HepG2 (cell line): ENCODE data around the gene TNFAIP8L3. TPM values are rescaled to one million over a fixed set of nuclear protein-coding genes. Genes with fewer than 3 reads are reported as not detected.

Experiments used
- BCL6 ChIP-seq: IDR thresholded peaks from 2 replicates; pipeline ENCODE4 v1.6.1; 2016; ENCODE audit warnings: missing genetic modification reagents, missing compliant biosample characterization
- CAMTA2 ChIP-seq: sonication (generic); formaldehyde crosslinking; IDR thresholded peaks from 2 replicates; pipeline ENCODE4 v1.4.0; 2020; ENCODE audit warnings: mild to moderate bottlenecking, missing genetic modification reagents, borderline replicate concordance
- CSRNP2 ChIP-seq: sonication (generic); formaldehyde crosslinking; conservative IDR thresholded peaks from 2 replicates; pipeline ENCODE4 v1.8.0; 2022; ENCODE audit warnings: low read depth, missing genetic modification reagents
- HDAC1 ChIP-seq: sonication (generic); formaldehyde crosslinking; IDR thresholded peaks from 2 replicates; pipeline ENCODE4 v1.5.1; 2020; ENCODE audit warnings: mild to moderate bottlenecking, missing genetic modification reagents
- HMG20A ChIP-seq: IDR thresholded peaks from 2 replicates; pipeline ENCODE4 v1.6.1; 2016; ENCODE audit warnings: borderline replicate concordance
- KAT8 ChIP-seq: IDR thresholded peaks from 2 replicates; pipeline ENCODE4 v1.6.1; 2016; ENCODE audit warnings: missing genetic modification reagents, missing compliant biosample characterization
- NCOR1 ChIP-seq: fragments of 200-600 bp; sonication (generic); IDR thresholded peaks from 2 replicates; pipeline ENCODE4 v1.7.0; 2017; ENCODE audit warnings: antibody characterized with exemption, low read length, borderline replicate concordance
- RXRB ChIP-seq: IDR thresholded peaks from 2 replicates; pipeline ENCODE4 v1.6.1; 2016; ENCODE audit warnings: borderline replicate concordance, missing genetic modification reagents, missing compliant biosample characterization
- SALL1 ChIP-seq: sonication (generic); formaldehyde crosslinking; IDR thresholded peaks from 2 replicates; pipeline ENCODE4 v1.8.0; 2022; ENCODE audit warnings: mild to moderate bottlenecking, missing genetic modification reagents
- SOX13 ChIP-seq, 3 experiments: fragments of 450-650 bp in 1 of 3; sonication (generic) in 1 of 3; formaldehyde crosslinking in 1 of 3; IDR thresholded peaks in 2 of 3; conservative IDR thresholded peaks in 1 of 3; 2 replicates each; pipeline versions ENCODE4 v1.5.0 to v1.6.1; 2016 to 2020; ENCODE audit warnings: antibody characterized with exemption in 1 of 3, mild to moderate bottlenecking in 1 of 3, missing compliant biosample characterization in 1 of 3, missing genetic modification reagents in 1 of 3, moderate library complexity in 1 of 3
- SOX5 ChIP-seq: IDR thresholded peaks from 2 replicates; pipeline ENCODE4 v1.6.1; 2016; ENCODE audit warnings: borderline replicate concordance
- TSC22D2 ChIP-seq: sonication (generic); formaldehyde crosslinking; IDR thresholded peaks from 2 replicates; pipeline ENCODE4 v1.5.1; 2020; ENCODE audit warnings: missing genetic modification reagents, mild to moderate bottlenecking, borderline replicate concordance
- XRCC5 ChIP-seq: fragments of 200-400 bp; formaldehyde crosslinking; optimal IDR thresholded peaks from 2 replicates; pipeline ENCODE3; 2017; ENCODE audit warnings: mild to moderate bottlenecking, low read length
- ZNF12 ChIP-seq: sonication (generic); formaldehyde crosslinking; IDR thresholded peaks from 2 replicates; pipeline ENCODE4 v1.5.0; 2020; ENCODE audit warnings: missing genetic modification reagents
- ZNF205 ChIP-seq: IDR thresholded peaks from 2 replicates; pipeline ENCODE4 v1.6.1; 2018; ENCODE audit warnings: missing biosample characterization, missing genetic modification reagents
- ZNF281 ChIP-seq: sonication (generic); formaldehyde crosslinking; IDR thresholded peaks from 2 replicates; pipeline ENCODE4 v1.4.0; 2020; ENCODE audit warnings: missing genetic modification reagents, borderline replicate concordance
- ZNF296 ChIP-seq: sonication (generic); formaldehyde crosslinking; conservative IDR thresholded peaks from 2 replicates; pipeline ENCODE4 v1.5.0; 2020; ENCODE audit warnings: mild to moderate bottlenecking, missing genetic modification reagents
- ZNF530 ChIP-seq: sonication (generic); formaldehyde crosslinking; IDR thresholded peaks from 2 replicates; pipeline ENCODE4 v1.5.0; 2020; ENCODE audit warnings: low read depth, mild to moderate bottlenecking, missing genetic modification reagents
- ZNF556 ChIP-seq: sonication (generic); formaldehyde crosslinking; IDR thresholded peaks from 2 replicates; pipeline ENCODE4 v1.4.0; 2020; ENCODE audit warnings: mild to moderate bottlenecking, missing genetic modification reagents, borderline replicate concordance
- ZNF558 ChIP-seq: sonication (generic); formaldehyde crosslinking; IDR thresholded peaks from 2 replicates; pipeline ENCODE4 v1.9.0; 2022; ENCODE audit warnings: mild to moderate bottlenecking, missing genetic modification reagents, borderline replicate concordance
- polyA plus RNA-seq, 8 experiments: library from polyadenylated mRNA; depleted of rRNA in 3 of 8; stranded (reverse) in 7 of 8; unstranded in 1 of 8; fragments of >200 nt; fragmentation: Illumina TruSeq in 4 of 8; extraction: Trizol in 4 of 8; gene quantifications; 2 replicates each; pipeline versions ENCODE4 v1.2.1 to v1.2.3, GENCODE V29; 2011 to 2016; ENCODE audit warnings: low read depth in 4 of 8, missing spikeins in 1 of 8, mixed read lengths in 1 of 8; ENCODE audit not compliant: insufficient read depth in 1 of 8
- total RNA-seq, 5 experiments: library from RNA; depleted of rRNA; stranded (reverse); fragments of >200 nt; fragmentation: Illumina TruSeq; extraction: Trizol; gene quantifications; 2 replicates each; pipeline ENCODE4 v1.2.3, GENCODE V29; 2016; ENCODE audit warnings: low read depth in 1 of 5
- TF ChIP-seq, protein P1 (sequence below): sonication (generic); formaldehyde crosslinking; IDR thresholded peaks from 2 replicates; pipeline ENCODE4 v1.5.0; 2020; ENCODE audit warnings: mild to moderate bottlenecking, missing genetic modification reagents, borderline replicate concordance

TNFAIP8L3 gene
- total and polyA plus RNA-seq, 2 of the 13 experiments (the other 11 are each of a cell fraction or from before 2014, with no cell fraction given) = 0.15 to 4.0 TPM

GRCh38 chr15:51046799-51047449 lies 47.8 kb downstream of the TNFAIP8L3 start (continued):
- TF ChIP-seq ZNF296 (CRISPR knock-in tag) = no peak
- peak; percentile 47; the same call in 1 of the 2 replicates for TF ChIP-seq BCL6 (CRISPR knock-in tag)
- TF ChIP-seq CSRNP2 (CRISPR knock-in tag) = no peak
- peak; percentile 79; the same call in 1 of the 2 replicates for TF ChIP-seq ZNF281 (CRISPR knock-in tag)
- no peak for TF ChIP-seq TSC22D2 (CRISPR knock-in tag)
- peak; percentile 49; the same call in 1 of the 2 replicates for TF ChIP-seq NCOR1
- TF ChIP-seq ZNF205 (CRISPR knock-in tag) = no peak
- TF ChIP-seq ZNF558 (CRISPR knock-in tag) = no peak
- peak; percentile 31; the same call in 1 of the 2 replicates for TF ChIP-seq ZNF556
- TF ChIP-seq XRCC5 = peak; percentile 70
- TF ChIP-seq ZNF12 = peak; percentile 21; the same call in 1 of the 2 replicates
- TF ChIP-seq, protein P1, sequence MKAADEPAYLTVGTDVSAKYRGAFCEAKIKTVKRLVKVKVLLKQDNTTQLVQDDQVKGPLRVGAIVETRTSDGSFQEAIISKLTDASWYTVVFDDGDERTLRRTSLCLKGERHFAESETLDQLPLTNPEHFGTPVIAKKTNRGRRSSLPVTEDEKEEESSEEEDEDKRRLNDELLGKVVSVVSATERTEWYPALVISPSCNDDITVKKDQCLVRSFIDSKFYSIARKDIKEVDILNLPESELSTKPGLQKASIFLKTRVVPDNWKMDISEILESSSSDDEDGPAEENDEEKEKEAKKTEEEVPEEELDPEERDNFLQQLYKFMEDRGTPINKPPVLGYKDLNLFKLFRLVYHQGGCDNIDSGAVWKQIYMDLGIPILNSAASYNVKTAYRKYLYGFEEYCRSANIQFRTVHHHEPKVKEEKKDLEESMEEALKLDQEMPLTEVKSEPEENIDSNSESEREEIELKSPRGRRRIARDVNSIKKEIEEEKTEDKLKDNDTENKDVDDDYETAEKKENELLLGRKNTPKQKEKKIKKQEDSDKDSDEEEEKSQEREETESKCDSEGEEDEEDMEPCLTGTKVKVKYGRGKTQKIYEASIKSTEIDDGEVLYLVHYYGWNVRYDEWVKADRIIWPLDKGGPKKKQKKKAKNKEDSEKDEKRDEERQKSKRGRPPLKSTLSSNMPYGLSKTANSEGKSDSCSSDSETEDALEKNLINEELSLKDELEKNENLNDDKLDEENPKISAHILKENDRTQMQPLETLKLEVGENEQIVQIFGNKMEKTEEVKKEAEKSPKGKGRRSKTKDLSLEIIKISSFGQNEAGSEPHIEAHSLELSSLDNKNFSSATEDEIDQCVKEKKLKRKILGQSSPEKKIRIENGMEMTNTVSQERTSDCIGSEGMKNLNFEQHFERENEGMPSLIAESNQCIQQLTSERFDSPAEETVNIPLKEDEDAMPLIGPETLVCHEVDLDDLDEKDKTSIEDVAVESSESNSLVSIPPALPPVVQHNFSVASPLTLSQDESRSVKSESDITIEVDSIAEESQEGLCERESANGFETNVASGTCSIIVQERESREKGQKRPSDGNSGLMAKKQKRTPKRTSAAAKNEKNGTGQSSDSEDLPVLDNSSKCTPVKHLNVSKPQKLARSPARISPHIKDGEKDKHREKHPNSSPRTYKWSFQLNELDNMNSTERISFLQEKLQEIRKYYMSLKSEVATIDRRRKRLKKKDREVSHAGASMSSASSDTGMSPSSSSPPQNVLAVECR (CRISPR knock-in tag) = no peak; the same call in 1 of the 2 replicates
- no peak for TF ChIP-seq ZNF530 (CRISPR knock-in tag)
- TF ChIP-seq KAT8 (CRISPR knock-in tag) = peak; percentile 38; the same call in 1 of the 2 replicates
- peak; percentile 71; the same call in 1 of the 2 replicates for TF ChIP-seq SALL1 (CRISPR knock-in tag)
- TF ChIP-seq HMG20A (CRISPR knock-in tag) = 0 out of 2 replicates have a peak, but pooled peaks have one; percentile 40
- no peak for TF ChIP-seq SOX13 (IDR thresholded peaks at IDR 0.05)
- peak in 1 of 2 experiments; percentile 25; a peak in 1 of 4 replicates for TF ChIP-seq SOX13 (CRISPR knock-in tag; conservative IDR thresholded peaks at IDR 0.05 in 1 of 2, IDR thresholded peaks at IDR 0.05 in 1 of 2)
- TF ChIP-seq HDAC1 = peak; percentile 47; the same call in 1 of the 2 replicates
- TF ChIP-seq CAMTA2 = no peak
- TF ChIP-seq RXRB (CRISPR knock-in tag) = peak; percentile 34; the same call in 1 of the 2 replicates
- peak; percentile 16; the same call in 1 of the 2 replicates for TF ChIP-seq SOX5 (CRISPR knock-in tag)
